Upper lobe of left lung (tissue), 6 donors: Measurements from ENCODE around the gene ANP32B. TPM values are rescaled to one million over a fixed set of nuclear protein-coding genes. Genes with fewer than 3 reads are reported as not detected.
"Not testable (repeated sequence)": the region's sequence is repeated elsewhere in the genome, so short reads cannot be mapped to it uniquely, and the experiment has no call there.

Source experiments
- ATAC-seq, 2 donors: fragments of 200-7000 bp; cut with Tn5 transposase; one replicate each; pipeline ENCODE4 v1.9.1; 2022; ENCODE audit warnings: mild to moderate bottlenecking in 2 of 2, moderate library complexity in 2 of 2; ENCODE audit not compliant: low FRiP score in 2 of 2
- DNase-seq, 2 donors: peaks; one replicate each; pipeline ENCODE4 v3.0.0-alpha.2; 2019 to 2020
- H3K27ac ChIP-seq, 4 donors: fragments of 200-600 bp; sonication (generic); one replicate each; pipeline ENCODE4 v1.5.1; 2016 to 2019
- H3K27me3 ChIP-seq, 4 donors: fragments of 200-600 bp; sonication (generic); one replicate each; pipeline ENCODE4 v1.5.1; 2017 to 2019
- H3K36me3 ChIP-seq, 4 donors: fragments of 200-600 bp; sonication (generic); one replicate each; pipeline ENCODE4 v1.5.1; 2016 to 2019
- H3K4me1 ChIP-seq, 4 donors: fragments of 200-600 bp; sonication (generic); one replicate each; pipeline ENCODE4 v1.5.1; 2018 to 2019
- H3K4me3 ChIP-seq, 4 donors: fragments of 200-600 bp; sonication (generic); one replicate each; pipeline ENCODE4 v1.5.1; 2017 to 2019; ENCODE audit warnings: mild to moderate bottlenecking in 2 of 4, moderate library complexity in 1 of 4
- H3K9me3 ChIP-seq, 4 donors: fragments of 200-600 bp; sonication (generic); one replicate each; pipeline ENCODE4 v1.5.1; 2018 to 2019
- CTCF ChIP-seq, 6 experiments: fragments of 450-650 bp in 4 of 6; fragments of 200-600 bp in 2 of 6; sonication (generic) in 2 of 6; IDR thresholded peaks; one replicate each; pipeline ENCODE4 v1.5.1; 2016 to 2019; ENCODE audit warnings: antibody characterized with exemption in 6 of 6
- EP300 ChIP-seq, 4 donors: sonication (generic); formaldehyde crosslinking; IDR thresholded peaks; one replicate each; pipeline ENCODE4 v1.5.1; 2017; ENCODE audit warnings: antibody characterized with exemption in 4 of 4, control low read depth in 2 of 4
- POLR2A ChIP-seq, 4 donors: fragments of 450-650 bp; IDR thresholded peaks; one replicate each; pipeline ENCODE4 v1.5.1; 2016 to 2017; ENCODE audit warnings: antibody characterized with exemption in 4 of 4, mild to moderate bottlenecking in 2 of 4
- POLR2AphosphoS5 ChIP-seq, 2 donors: sonication (generic); formaldehyde crosslinking; IDR thresholded peaks; one replicate each; pipeline ENCODE4 v1.5.1; 2017; ENCODE audit warnings: antibody characterized with exemption in 2 of 2
- WGBS, 2 donors: methylation state at CpG; one replicate each; pipeline ENCODE4 v1.1.5; 2017 to 2018; 5-methylcytosine and 5-hydroxymethylcytosine counted together
- total RNA-seq, 6 donors: library from RNA; depleted of rRNA in 4 of 6; stranded (reverse); fragments of >200 nt in 4 of 6; gene quantifications; one replicate each; pipeline versions ENCODE4 v1.1.0 to v1.2.1, GENCODE V29; 2016 to 2021
- donor health status: DM: no; HTN: no; CAD: no; lungs with moderate emphysema.
- donor health status: DM: no; HTN: yes; CAD: no; lungs with severe emphysema.

The ANP32B gene
- total RNA-seq, 6 donors from 2014 or later: 34.1 to 116 (median 66.0) TPM

GRCh38 chr9:97958812-97959511 lies 24.2 kb upstream of the ANP32B start:
- H3K4me3 ChIP-seq: no peak overlapping the region
- no peaks in the 10 kb centered on the region for H3K36me3 ChIP-seq
- H3K27ac ChIP-seq: no peak overlapping the region
- no peaks in the 10 kb centered on the region for H3K4me1 ChIP-seq
- no peaks in the 10 kb centered on the region for H3K9me3 ChIP-seq
- TF ChIP-seq EP300 (IDR thresholded peaks at IDR 0.05) (no peak), POLR2AphosphoS5 (IDR thresholded peaks at IDR 0.05) (no peak), POLR2A (IDR thresholded peaks at IDR 0.05) (no peak), CTCF (IDR thresholded peaks at IDR 0.05) (no peak)
- H3K27me3 ChIP-seq: no peaks in the 10 kb centered on the region
- no peak for ATAC-seq
- 69 to 80% methylated on average over 5 of the region's 5 CpGs for WGBS, 2 donors
- DNase-seq: no peak

GRCh38 chr9:97959585-97959984 lies 23.6 kb upstream of the ANP32B start:
- Histone ChIP-seq H3K9me3 (no peaks in the 10 kb centered on the region), H3K4me3 (no peak overlapping the region), H3K27ac (no peak overlapping the region), H3K36me3 (no peaks in the 10 kb centered on the region), H3K27me3 (no peaks in the 10 kb centered on the region), H3K4me1 (no peaks in the 10 kb centered on the region)
- DNase-seq (no peak), ATAC-seq (no peak)
- TF ChIP-seq POLR2AphosphoS5 (IDR thresholded peaks at IDR 0.05) (no peak), CTCF (IDR thresholded peaks at IDR 0.05) (no peak), POLR2A (IDR thresholded peaks at IDR 0.05) (no peak), EP300 (IDR thresholded peaks at IDR 0.05) (no peak)

- WGBS, 2 donors: 84 to 89% methylated on average over 9 of the region's 9 CpGs
- H3K36me3 ChIP-seq, H3K27me3 ChIP-seq, H3K27ac ChIP-seq, ATAC-seq, DNase-seq, H3K4me1 ChIP-seq, H3K4me3 ChIP-seq, H3K9me3 ChIP-seq: not testable (repeated sequence)
These were observed 22.3 kb upstream of the ANP32B start for GRCh38 chr9:97960678-97961328.

- Histone ChIP-seq H3K4me1 (no peaks in the 10 kb centered on the region), H3K4me3 (no peak overlapping the region), H3K27me3 (no peaks in the 10 kb centered on the region), H3K36me3 (no peaks in the 10 kb centered on the region), H3K9me3 (no peaks in the 10 kb centered on the region), H3K27ac (no peak overlapping the region)
- DNase-seq (no peak), ATAC-seq (no peak)
- TF ChIP-seq EP300 (IDR thresholded peaks at IDR 0.05): no peak
- no peak for TF ChIP-seq CTCF (IDR thresholded peaks at IDR 0.05)
- TF ChIP-seq POLR2A (IDR thresholded peaks at IDR 0.05): no peak
- no peak for TF ChIP-seq POLR2AphosphoS5 (IDR thresholded peaks at IDR 0.05)
- 84 to 93% methylated on average over 2 of the region's 2 CpGs for WGBS, 2 donors
These were observed 21.8 kb upstream of the ANP32B start for GRCh38 chr9:97961361-97961760.

- WGBS, 2 donors: 73 to 79% methylated on average over 4 of the region's 4 CpGs
- TF ChIP-seq CTCF (IDR thresholded peaks at IDR 0.05) (no peak), EP300 (IDR thresholded peaks at IDR 0.05) (no peak), POLR2A (IDR thresholded peaks at IDR 0.05) (no peak), POLR2AphosphoS5 (IDR thresholded peaks at IDR 0.05) (no peak)
- Histone ChIP-seq H3K4me3 (no peak overlapping the region), H3K27ac (no peak overlapping the region), H3K4me1 (no peaks in the 10 kb centered on the region), H3K27me3 (no peaks in the 10 kb centered on the region), H3K9me3 (no peaks in the 10 kb centered on the region), H3K36me3 (no peaks in the 10 kb centered on the region)
- ATAC-seq: no peak
- DNase-seq: no peak
These were observed 21.0 kb upstream of the ANP32B start for GRCh38 chr9:97962136-97962535.
